NCI-H82 treated with DMSO at 0.1 percent for 48 hours (cell line): ENCODE data around the gene PDK3.
A peak's percentile ranks its signal among the peaks of the same experiment; 100 is the strongest.

ENCODE experiments used
- DNase-seq: peaks from one replicate; lab custom pipeline; 2025; ENCODE audit not compliant: unreplicated experiment; lab: John Stamatoyannopoulos, UW

Gene PDK3

DNA sequence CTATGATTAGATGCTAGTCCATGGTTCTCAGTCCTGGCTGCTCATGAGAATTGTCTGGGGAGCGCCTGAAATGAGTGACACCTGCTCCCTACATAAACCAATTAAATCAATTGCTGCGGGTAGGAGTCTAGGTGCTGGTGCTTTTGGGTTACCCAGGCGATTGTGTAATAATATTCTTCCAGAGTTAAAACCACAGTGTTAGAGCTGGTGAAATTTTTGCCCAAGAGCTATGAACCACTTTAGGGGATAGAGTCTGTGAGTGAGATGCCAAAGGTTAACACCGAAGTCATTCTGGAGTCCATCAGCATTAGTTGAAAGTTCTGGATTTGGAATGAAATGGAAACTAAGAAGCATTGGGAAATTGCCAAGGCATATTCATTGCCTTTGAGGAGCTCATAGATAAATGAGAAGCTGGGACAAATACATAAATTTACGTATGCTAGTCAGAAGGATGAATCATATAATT lies 15.3 kb downstream of the PDK3 start:
- DNase-seq = no peak

DNA sequence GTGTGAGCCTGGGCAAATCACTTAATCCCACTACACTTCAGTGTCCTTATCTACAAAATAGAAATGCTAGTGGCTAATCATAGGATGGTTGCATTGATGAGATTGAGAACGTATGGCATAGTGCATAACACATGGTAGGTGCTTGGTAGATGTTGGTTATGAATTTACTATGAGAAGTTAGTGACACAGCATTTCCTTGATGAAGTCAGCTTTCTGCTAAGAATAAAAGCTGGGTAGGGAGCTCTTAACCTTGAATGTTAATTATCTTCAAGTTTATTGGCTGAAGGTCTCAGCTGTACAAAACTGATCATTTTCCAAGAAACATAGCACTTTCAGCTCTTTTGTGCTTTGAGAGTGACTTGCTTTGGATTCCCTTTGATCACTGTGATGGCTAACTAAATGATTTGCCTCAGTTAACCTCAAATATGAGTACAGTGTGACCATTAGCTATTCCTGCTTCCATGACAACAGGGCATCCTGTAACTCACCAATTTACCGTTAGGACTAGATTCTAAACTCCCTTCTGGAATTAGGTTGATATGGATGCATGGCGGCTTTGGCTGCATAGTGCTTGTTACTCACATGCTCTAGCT lies 17.8 kb downstream of the PDK3 start:
- DNase-seq = no peak

- no peak for DNase-seq
These were observed 18.5 kb downstream of the PDK3 start for GRCh38 chrX:24483596-24483995.

DNA sequence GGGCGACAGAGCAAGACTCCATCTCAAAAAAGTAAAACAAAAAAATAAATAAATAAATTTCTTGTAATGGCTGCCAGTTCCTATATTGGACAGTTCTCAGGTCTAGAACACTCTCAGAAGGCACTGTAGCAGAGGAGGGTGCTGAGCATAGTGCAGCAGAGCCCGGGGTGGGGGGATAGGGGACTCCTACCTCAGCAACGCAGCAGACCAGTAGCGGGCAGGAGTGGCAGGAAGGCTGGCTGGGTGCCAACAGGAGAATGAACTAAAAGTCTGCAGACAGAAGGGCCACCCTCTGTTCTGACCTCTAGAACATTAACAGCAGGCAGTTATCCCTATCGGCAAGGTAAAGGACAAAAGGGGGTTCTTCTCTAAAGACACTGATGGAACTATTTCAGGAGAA lies 20.2 kb downstream of the PDK3 start:
- no peak for DNase-seq

- no peak for DNase-seq
These were observed 21.0 kb downstream of the PDK3 start for GRCh38 chrX:24485976-24486680.

DNA sequence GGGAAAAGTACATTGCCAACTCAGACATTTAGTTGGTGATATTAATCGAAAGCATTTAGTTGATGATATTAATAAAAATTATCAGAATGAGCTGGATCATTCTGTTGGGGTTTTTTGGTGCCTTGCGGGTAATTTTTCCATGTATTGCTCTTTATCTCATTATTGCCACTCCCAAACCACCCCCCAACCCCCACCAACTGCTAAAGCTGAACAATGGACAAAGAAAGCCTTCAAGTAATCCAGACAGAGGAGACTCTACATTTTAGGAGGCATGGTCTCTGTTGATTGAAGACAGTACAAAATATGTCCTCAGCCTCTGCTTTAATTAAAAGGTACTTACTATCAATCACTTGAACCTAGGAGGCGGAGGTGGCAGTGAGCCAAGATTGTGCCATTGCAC lies 22.5 kb downstream of the PDK3 start:
- DNase-seq = no peak

DNA sequence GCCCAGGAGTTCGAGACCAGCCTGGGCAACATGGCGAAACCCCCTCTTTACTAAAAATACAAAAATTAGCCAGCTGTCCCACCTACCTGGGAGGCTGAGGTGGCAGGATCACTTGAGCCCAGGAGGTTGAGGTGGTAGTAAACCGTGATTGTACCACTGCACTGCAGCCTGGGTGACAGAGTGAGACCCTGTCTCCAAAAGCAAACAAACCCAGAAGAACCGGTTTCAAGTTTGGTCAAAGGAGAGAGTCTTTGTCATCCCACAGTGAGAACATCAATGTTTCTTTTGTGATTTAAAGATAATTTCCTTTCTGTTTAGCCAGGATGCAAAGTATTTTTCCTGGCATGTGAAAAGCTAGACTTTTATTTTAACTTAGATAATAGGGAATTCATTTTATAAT lies 26.7 kb downstream of the PDK3 start:
- no peak for DNase-seq

DNA sequence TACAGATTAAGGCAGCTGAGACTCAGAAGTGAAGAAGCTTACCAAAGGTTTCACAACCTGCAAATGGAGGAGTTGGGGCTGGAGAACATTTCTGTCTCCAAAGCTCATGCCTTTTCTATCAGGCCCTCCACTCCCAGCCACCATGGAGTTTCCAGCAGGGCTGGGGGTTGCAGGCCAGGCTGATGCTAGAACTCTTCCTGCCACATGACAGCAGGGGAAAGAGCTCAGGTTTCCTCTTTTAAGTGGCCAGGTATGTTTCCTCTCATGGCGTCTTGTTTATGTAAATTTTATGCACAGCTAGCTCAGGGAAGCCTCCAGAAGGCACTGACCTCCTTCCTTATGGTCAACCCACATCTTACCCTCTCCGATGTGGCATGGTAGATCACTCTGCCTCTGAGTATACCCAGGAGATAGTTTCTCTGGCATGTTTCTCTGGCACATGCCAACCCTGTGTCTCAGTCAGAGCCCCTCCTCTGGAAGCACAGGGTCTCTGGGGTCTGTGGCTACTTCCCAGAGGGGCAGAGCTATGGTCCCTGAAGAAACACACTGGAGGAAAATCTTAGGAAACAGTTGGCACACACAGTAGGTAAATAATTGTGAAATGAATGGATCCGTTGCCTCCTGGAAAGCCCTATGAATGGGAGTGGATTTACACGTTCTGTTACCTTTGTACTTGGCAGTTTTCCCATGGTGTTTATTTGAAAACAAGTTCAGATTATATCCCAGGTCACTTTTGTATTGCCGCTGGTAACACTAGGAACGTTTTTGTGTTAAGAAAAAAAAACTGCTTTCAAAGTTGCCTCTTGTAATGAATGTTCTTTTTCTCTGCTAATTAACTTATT lies 28.9 kb downstream of the PDK3 start:
- no peak for DNase-seq

GRCh38 chrX:24494647-24495075 lies 29.6 kb downstream of the PDK3 start:
- peak; percentile 71 for DNase-seq

GRCh38 chrX:24495700-24496099 lies 30.6 kb downstream of the PDK3 start:
- no peak for DNase-seq

DNA sequence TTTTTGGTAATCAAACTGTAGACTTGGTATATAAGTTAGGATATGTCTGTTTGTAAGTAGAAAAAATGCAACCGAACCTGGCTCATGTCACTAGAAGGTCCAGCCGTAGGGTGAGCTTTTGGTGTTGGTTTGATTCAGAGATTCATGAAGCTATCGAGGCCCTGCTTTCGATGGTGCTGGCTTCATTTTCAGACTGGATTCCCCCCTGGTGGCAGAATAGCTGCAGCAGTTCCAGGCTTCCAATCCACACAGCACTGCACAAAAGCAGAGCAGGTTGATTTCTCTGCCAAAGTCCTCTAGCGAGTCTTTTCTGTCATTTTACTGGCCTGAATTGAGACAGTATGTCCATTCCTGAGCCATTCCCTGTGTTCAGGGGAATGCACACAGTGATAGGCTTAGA lies 33.1 kb downstream of the PDK3 start:
- DNase-seq = no peak

GRCh38 chrX:24498975-24499374 lies 33.9 kb downstream of the PDK3 start:
- DNase-seq = no peak

DNA sequence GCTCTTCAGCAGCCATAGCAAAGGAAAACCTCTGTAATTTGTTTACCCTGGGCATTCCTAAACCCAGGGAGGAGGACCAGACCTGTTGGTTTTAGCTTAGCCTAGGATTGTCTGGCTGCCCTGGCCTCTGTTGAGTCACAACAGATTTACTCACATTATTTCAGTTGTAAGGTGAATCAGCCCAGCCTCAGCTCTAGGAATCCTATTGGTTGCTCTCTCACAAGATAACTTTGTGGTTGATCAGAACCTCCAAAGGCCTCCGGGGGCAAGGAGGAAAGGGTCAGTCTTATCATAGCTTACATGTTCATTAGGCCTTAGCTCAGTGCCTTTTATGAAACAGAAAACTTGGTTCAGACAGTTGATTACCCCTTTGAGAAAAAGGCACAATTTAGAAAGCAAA lies 41.0 kb downstream of the PDK3 start:
- no peak for DNase-seq

DNA sequence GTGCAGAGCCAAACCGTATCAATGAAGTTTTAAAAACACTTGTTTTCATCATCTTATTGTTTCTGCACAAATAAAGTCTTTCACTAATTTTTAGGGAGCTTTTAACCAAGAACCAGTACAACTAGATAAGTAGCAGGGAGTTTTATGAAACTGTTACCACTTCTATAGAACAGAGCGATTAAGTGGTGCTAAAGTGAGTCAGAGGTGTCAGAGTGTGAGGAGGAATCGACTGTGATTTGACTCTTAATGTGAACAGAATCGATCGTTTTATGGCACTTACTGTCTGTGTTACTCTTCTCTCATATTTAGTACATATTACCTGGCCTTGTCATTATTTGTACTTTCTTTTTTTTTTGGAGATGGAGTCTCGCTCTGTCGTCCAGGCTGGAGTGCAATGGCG lies 43.3 kb downstream of the PDK3 start:
- DNase-seq = no peak

DNA sequence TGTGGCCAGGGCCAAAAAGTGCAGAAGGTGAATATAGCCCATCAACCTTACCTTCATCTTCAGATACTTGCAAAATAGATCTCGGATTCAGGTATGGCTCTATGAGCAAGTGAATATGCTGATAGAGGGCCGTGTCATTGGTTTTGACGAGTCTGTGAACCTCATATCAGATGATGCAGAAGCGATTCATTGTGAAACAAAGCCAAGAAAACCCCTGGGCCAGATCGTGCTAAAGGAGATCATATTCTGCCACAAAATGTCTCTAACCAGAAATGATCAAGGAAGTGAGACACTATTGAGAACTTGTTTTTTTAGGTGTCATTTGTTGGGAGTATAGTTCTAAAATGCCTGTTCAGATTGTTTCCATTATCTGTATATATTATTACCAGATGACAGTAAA lies 48.3 kb downstream of the PDK3 start:
- DNase-seq = no peak

DNA sequence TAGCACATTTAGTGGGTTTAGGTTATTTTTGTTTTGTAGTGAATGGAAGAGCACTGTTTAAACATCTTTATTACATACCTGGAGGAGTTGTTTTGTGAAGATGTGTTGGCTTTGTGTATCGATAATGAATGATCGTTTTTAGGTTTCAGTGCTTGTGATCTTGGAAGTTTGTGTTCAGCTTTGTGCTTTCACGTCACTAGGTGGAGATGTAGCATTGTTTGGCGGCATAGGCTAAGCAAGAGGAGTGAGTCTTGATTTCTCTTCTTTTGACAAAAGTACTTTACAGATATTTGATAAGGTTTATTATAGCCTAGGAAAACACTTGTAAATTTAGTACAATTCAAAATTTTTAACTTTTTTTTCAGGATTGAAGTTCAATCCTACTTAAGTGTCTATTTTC lies 50.4 kb downstream of the PDK3 start:
- no peak for DNase-seq

DNA sequence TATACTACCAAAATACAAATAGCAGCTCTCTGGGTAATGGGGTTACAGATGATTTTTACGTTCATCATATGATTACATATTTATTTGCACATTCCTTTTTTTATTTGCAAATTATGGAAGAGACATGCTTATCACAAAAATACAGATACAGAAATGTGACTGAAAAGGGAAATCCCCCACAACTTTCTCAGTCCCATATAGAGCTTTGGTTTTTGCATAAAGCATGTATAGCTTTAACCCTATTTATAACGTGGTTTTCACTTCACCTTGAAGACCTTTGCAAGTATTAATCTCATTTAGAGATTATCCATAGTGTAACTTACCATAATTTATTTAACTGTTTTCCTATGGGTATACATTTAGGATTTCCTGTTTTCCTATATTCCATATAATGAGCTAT lies 55.4 kb downstream of the PDK3 start:
- DNase-seq = no peak

- DNase-seq = no peak
These were observed 60.4 kb downstream of the PDK3 start for GRCh38 chrX:24525455-24525854.

DNA sequence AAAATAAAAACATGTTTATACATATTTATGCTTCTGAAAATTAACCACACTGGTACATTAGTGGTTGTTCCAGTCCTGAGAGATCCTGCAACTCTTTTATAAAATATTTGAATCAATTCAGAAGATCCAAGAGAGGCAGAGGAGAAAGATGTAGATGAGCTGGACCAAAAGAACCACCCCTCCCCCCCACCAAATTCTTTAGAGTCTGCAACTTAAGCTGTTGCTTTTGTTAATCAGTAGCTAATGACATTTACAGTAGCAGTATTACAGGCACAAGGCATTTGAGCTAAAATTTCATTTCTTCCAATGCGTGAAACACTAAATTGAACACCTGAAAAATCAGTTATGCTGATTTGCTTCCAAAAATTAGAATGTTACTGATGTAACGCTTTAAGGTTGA lies 61.5 kb downstream of the PDK3 start:
- no peak for DNase-seq

GRCh38 chrX:24528605-24529004 lies 63.5 kb downstream of the PDK3 start:
- no peak for DNase-seq

GRCh38 chrX:24536551-24536950 lies 71.5 kb downstream of the PDK3 start:
- DNase-seq = no peak

DNA sequence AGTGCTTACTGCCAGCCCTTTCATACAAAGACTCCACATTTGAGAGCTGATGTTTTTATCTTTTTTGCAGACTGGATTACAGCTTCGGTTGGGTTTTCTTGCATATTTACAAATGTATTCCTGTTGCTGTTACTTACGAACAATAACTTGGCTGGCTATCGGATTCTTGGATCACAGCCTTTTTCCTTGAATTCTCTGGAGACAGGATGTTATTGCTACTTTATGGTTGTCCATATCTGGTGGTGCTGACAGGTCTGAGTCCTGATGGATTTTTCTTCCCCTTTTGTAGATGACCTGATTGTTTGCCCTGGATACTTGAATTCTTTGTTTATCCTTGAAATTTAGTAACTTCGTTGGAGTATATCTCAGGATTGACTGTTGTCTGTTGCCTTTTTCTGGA lies 77.7 kb downstream of the PDK3 start:
- no peak for DNase-seq
